SK-N-SH (cell line): ENCODE results near the gene MED27.

Source experiments
- CHD2 ChIP-seq: fragments of 150-350 bp; IDR thresholded peaks from 2 replicates; pipeline ENCODE4 v1.6.1; 2018; ENCODE audit warnings: low read length; ENCODE audit not compliant: partially characterized antibody
- CTCF ChIP-seq: fragments of 200-600 bp; sonication (generic); IDR thresholded peaks from 2 replicates; pipeline ENCODE4 v1.6.1; 2017; ENCODE audit warnings: antibody characterized with exemption, mild to moderate bottlenecking, moderate library complexity
- EP300 ChIP-seq, 2 experiments: IDR thresholded peaks; 2 replicates each; pipeline versions ENCODE4 v1.4.0 to v1.6.1; 2012; ENCODE audit warnings: borderline replicate concordance in 1 of 2, low read depth in 1 of 2, low read length in 1 of 2
- GABPA ChIP-seq: IDR thresholded peaks from 2 replicates; pipeline ENCODE4 v1.4.0; 2012; ENCODE audit warnings: low read depth, mild to moderate bottlenecking
- IRF3 ChIP-seq: fragments of 150-350 bp; IDR thresholded peaks from 2 replicates; pipeline ENCODE4 v1.6.1; 2016; ENCODE audit warnings: mild to moderate bottlenecking, low read depth, low read length
- JUND ChIP-seq: IDR thresholded peaks from 2 replicates; pipeline ENCODE4 v1.4.0; 2012
- MAX ChIP-seq: IDR thresholded peaks from 2 replicates; pipeline ENCODE4 v1.4.0; 2012; ENCODE audit warnings: low read depth
- MXI1 ChIP-seq: IDR thresholded peaks from 2 replicates; pipeline ENCODE4 v1.6.1; 2012; ENCODE audit warnings: mild to moderate bottlenecking, low read depth, low read length, improper control_type of control experiment
- POLR2AphosphoS5 ChIP-seq: IDR thresholded peaks from 2 replicates; pipeline ENCODE4 v1.6.1; 2012; ENCODE audit warnings: low read depth, low read length
- SIN3A ChIP-seq: IDR thresholded peaks from 2 replicates; pipeline ENCODE4 v1.6.1; 2012; ENCODE audit warnings: low read depth, mild to moderate bottlenecking, low read length, moderate library complexity, borderline replicate concordance
- TEAD4 ChIP-seq: IDR thresholded peaks from 2 replicates; pipeline ENCODE4 v1.4.0; 2012; ENCODE audit warnings: mild to moderate bottlenecking, borderline replicate concordance; ENCODE audit not compliant: insufficient read depth
- USF1 ChIP-seq: IDR thresholded peaks from 2 replicates; pipeline ENCODE4 v1.4.0; 2012; ENCODE audit warnings: low read depth, borderline replicate concordance
- YY1 ChIP-seq: IDR thresholded peaks from 2 replicates; pipeline ENCODE4 v1.4.0; 2012; ENCODE audit warnings: low read depth, mild to moderate bottlenecking

- TF ChIP-seq EP300 (IDR thresholded peaks at IDR 0.05; ENCODE audit: borderline replicate concordance in 1 of 2, low read depth in 1 of 2, low read length in 1 of 2) = no peak
- no peak for TF ChIP-seq CTCF
- TF ChIP-seq JUND = no peak
- no peak for TF ChIP-seq TEAD4
- TF ChIP-seq POLR2AphosphoS5 = no peak
- TF ChIP-seq MAX = no peak
- TF ChIP-seq MXI1 = no peak
- no peak for TF ChIP-seq CHD2
- no peak for TF ChIP-seq SIN3A
- no peak for TF ChIP-seq GABPA
- no peak for TF ChIP-seq YY1
- TF ChIP-seq IRF3 = no peak
- no peak for TF ChIP-seq USF1
Observed at GRCh38 chr9:131835151-131835910, 244.3 kb downstream of the MED27 start.
